ENCODE data around the gene ASPN.
"Not testable (repeated sequence)": the region's sequence is repeated elsewhere in the genome, so short reads cannot be mapped to it uniquely, and the experiment has no call there.

ASPN gene

GRCh38 chr9:92467041-92467440 lies 15.3 kb downstream of the ASPN start:
- no peak for DNase-seq

GRCh38 chr9:92463984-92464383 lies 18.3 kb downstream of the ASPN start:
- DNase-seq: no peak

- DNase-seq: no peak
These were observed 18.9 kb downstream of the ASPN start for GRCh38 chr9:92463387-92463786.

- DNase-seq: no peak
These were observed 24.7 kb downstream of the ASPN start for GRCh38 chr9:92457576-92457975.

- DNase-seq: no peak
These were observed 27.1 kb downstream of the ASPN start for GRCh38 chr9:92455217-92455616.

- no peak for DNase-seq
These were observed 35.8 kb downstream of the ASPN start for GRCh38 chr9:92446536-92446935.

- no peak for DNase-seq
These were observed 37.5 kb downstream of the ASPN start for GRCh38 chr9:92444841-92445240.

- DNase-seq: no peak
These were observed 41.6 kb downstream of the ASPN start for GRCh38 chr9:92440751-92441046.

- no peak for DNase-seq
These were observed 42.2 kb downstream of the ASPN start for GRCh38 chr9:92439921-92440750.

- DNase-seq: no peak
These were observed 43.3 kb downstream of the ASPN start for GRCh38 chr9:92438900-92439526.

GRCh38 chr9:92435263-92435662 lies 47.0 kb downstream of the ASPN start:
- no peak for DNase-seq

GRCh38 chr9:92432972-92433548 lies 49.2 kb downstream of the ASPN start:
- no peak for DNase-seq

- DNase-seq: no peak
These were observed 50.0 kb downstream of the ASPN start for GRCh38 chr9:92432350-92432749.

- no peak for DNase-seq
These were observed 52.5 kb downstream of the ASPN start for GRCh38 chr9:92429836-92430235.

GRCh38 chr9:92426501-92427145 lies 55.7 kb downstream of the ASPN start:
- no peak for DNase-seq

- no peak for DNase-seq
These were observed 56.8 kb downstream of the ASPN start for GRCh38 chr9:92425474-92425873.

- DNase-seq: no peak
These were observed 58.0 kb downstream of the ASPN start, which contains the start of gene OMD for GRCh38 chr9:92424340-92424739. Gene OMD (minus strand): TSS chr9:92424471. CDS start chr9:92417558, 6,913 bp downstream.

GRCh38 chr9:92423612-92424011 lies 58.7 kb downstream of the ASPN start:
- DNase-seq: no peak

GRCh38 chr9:92422611-92423338 lies 59.5 kb downstream of the ASPN start:
- no peak for DNase-seq

- DNase-seq: no peak
These were observed 67.7 kb downstream of the ASPN start for GRCh38 chr9:92414566-92414965.

GRCh38 chr9:92411157-92411556 lies 71.1 kb downstream of the ASPN start:
- not testable (repeated sequence) for DNase-seq

GRCh38 chr9:92408747-92409478 lies 73.4 kb downstream of the ASPN start:
- no peak for DNase-seq
